Lower leg skin (tissue), 3 donors: ENCODE results near the gene PSMD8.

Source experiments
- CTCF ChIP-seq, 3 donors: fragments of 450-650 bp; IDR thresholded peaks; one replicate each; pipeline ENCODE4 v1.5.1; 2016; ENCODE audit warnings: antibody characterized with exemption in 3 of 3, mild to moderate bottlenecking in 3 of 3, moderate library complexity in 2 of 3
- POLR2A ChIP-seq, 2 donors: fragments of 450-650 bp; IDR thresholded peaks; one replicate each; pipeline ENCODE4 v1.6.1; 2016 to 2017; ENCODE audit warnings: antibody characterized with exemption in 2 of 2, mild to moderate bottlenecking in 1 of 2, moderate library complexity in 1 of 2

DNA sequence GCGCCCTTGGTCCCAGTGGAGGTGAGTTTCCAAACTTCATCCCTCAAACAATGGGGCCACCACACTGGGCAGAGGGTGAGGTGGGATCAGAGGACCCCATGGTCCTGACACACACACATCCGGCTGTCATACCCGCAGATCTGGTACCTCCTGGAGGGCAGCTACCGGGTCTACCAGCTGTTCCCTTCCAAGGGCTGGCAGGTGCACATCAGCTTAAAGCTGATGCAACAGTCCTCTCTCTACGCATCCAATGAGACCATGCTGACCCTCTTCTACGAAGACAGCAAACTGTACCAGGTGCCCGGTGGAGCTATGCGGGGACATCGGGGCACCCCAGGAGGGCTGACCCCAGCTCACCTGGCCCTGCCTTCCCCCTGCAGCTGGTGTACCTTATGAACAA lies 14.0 kb upstream of the PSMD8 start:
- TF ChIP-seq CTCF (IDR thresholded peaks at IDR 0.05) = no peak
- TF ChIP-seq POLR2A (IDR thresholded peaks at IDR 0.05) = no peak
